ENCODE results near the gene RIMS1. TPM values are rescaled to one million over a fixed set of nuclear protein-coding genes. Genes with fewer than 3 reads are reported as not detected.

Gene RIMS1
- total RNA-seq, 1 experiment from 2014 or later, result 1.1 TPM

- TF ChIP-seq, protein P1, sequence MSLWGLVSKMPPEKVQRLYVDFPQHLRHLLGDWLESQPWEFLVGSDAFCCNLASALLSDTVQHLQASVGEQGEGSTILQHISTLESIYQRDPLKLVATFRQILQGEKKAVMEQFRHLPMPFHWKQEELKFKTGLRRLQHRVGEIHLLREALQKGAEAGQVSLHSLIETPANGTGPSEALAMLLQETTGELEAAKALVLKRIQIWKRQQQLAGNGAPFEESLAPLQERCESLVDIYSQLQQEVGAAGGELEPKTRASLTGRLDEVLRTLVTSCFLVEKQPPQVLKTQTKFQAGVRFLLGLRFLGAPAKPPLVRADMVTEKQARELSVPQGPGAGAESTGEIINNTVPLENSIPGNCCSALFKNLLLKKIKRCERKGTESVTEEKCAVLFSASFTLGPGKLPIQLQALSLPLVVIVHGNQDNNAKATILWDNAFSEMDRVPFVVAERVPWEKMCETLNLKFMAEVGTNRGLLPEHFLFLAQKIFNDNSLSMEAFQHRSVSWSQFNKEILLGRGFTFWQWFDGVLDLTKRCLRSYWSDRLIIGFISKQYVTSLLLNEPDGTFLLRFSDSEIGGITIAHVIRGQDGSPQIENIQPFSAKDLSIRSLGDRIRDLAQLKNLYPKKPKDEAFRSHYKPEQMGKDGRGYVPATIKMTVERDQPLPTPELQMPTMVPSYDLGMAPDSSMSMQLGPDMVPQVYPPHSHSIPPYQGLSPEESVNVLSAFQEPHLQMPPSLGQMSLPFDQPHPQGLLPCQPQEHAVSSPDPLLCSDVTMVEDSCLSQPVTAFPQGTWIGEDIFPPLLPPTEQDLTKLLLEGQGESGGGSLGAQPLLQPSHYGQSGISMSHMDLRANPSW (CRISPR knock-in tag; conservative IDR thresholded peaks at IDR 0.05; ENCODE audit: low read depth), result no peak
- TF ChIP-seq, protein P2, sequence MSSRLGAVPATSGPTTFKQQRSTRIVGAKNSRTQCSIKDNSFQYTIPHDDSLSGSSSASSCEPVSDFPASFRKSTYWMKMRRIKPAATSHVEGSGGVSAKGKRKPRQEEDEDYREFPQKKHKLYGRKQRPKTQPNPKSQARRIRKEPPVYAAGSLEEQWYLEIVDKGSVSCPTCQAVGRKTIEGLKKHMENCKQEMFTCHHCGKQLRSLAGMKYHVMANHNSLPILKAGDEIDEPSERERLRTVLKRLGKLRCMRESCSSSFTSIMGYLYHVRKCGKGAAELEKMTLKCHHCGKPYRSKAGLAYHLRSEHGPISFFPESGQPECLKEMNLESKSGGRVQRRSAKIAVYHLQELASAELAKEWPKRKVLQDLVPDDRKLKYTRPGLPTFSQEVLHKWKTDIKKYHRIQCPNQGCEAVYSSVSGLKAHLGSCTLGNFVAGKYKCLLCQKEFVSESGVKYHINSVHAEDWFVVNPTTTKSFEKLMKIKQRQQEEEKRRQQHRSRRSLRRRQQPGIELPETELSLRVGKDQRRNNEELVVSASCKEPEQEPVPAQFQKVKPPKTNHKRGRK (CRISPR knock-in tag; IDR thresholded peaks at IDR 0.05; ENCODE audit: borderline replicate concordance), result no peak
- TF ChIP-seq, protein P3, sequence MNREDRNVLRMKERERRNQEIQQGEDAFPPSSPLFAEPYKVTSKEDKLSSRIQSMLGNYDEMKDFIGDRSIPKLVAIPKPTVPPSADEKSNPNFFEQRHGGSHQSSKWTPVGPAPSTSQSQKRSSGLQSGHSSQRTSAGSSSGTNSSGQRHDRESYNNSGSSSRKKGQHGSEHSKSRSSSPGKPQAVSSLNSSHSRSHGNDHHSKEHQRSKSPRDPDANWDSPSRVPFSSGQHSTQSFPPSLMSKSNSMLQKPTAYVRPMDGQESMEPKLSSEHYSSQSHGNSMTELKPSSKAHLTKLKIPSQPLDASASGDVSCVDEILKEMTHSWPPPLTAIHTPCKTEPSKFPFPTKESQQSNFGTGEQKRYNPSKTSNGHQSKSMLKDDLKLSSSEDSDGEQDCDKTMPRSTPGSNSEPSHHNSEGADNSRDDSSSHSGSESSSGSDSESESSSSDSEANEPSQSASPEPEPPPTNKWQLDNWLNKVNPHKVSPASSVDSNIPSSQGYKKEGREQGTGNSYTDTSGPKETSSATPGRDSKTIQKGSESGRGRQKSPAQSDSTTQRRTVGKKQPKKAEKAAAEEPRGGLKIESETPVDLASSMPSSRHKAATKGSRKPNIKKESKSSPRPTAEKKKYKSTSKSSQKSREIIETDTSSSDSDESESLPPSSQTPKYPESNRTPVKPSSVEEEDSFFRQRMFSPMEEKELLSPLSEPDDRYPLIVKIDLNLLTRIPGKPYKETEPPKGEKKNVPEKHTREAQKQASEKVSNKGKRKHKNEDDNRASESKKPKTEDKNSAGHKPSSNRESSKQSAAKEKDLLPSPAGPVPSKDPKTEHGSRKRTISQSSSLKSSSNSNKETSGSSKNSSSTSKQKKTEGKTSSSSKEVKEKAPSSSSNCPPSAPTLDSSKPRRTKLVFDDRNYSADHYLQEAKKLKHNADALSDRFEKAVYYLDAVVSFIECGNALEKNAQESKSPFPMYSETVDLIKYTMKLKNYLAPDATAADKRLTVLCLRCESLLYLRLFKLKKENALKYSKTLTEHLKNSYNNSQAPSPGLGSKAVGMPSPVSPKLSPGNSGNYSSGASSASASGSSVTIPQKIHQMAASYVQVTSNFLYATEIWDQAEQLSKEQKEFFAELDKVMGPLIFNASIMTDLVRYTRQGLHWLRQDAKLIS (CRISPR knock-in tag; IDR thresholded peaks at IDR 0.05; ENCODE audit: borderline replicate concordance), result no peak
- TF ChIP-seq NR1H2 (CRISPR knock-in tag; IDR thresholded peaks at IDR 0.05), result no peak
- no peak for TF ChIP-seq USF1 (CRISPR knock-in tag; IDR thresholded peaks at IDR 0.05)
- TF ChIP-seq, protein P4, sequence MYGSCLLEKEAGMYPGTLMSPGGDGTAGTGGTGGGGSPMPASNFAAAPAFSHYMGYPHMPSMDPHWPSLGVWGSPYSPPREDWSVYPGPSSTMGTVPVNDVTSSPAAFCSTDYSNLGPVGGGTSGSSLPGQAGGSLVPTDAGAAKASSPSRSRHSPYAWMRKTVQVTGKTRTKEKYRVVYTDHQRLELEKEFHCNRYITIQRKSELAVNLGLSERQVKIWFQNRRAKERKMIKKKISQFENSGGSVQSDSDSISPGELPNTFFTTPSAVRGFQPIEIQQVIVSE (CRISPR knock-in tag; IDR thresholded peaks at IDR 0.05; ENCODE audit: borderline replicate concordance), result no peak
- no peak for TF ChIP-seq MXD4 (CRISPR knock-in tag; IDR thresholded peaks at IDR 0.05; ENCODE audit: borderline replicate concordance)
- TF ChIP-seq RORB (CRISPR knock-in tag; IDR thresholded peaks at IDR 0.05), result no peak
- no peak for TF ChIP-seq ERG (CRISPR knock-in tag; IDR thresholded peaks at IDR 0.05)
These were observed 93.6 kb downstream of the RIMS1 start (continued) for GRCh38 chr6:71979911-71980310.

DNA sequence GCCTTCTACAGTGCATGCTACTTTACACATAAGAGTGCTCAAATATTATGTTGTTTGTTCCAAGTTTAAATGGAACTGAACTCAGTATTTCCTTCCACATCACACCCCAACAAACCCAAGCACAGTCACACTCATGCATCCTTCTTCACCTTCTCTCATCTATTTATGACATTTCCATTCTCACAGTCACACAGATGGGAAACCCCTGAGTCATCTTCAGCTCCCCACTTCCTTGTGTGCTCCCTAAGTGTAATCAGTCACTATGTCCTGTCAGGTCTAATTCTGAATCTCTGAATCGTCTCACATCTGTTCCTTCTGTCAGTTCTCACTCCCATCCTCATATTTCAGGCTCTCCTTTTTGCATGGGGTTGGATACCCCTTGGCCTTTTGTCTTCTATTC, 96.0 kb downstream of the RIMS1 start:
- ChIA-PET POLR2A (no interaction called here), CTCF (no interaction called here)
- ATAC-seq (no peak), DNase-seq (ENCODE audit: low spot score) (no peak)
- Mint-ChIP-seq H3K27ac (no peak overlapping the region), H3K9me3 (no peaks in the 10 kb centered on the region), H3K36me3 (no peaks in the 10 kb centered on the region), H3K4me1 (peaks cover 2% of the 10 kb centered on the region; the same call in 1 of the 2 replicates), H3K4me3 (no peak overlapping the region), H3K27me3 (ENCODE audit: low read depth) (no peaks in the 10 kb centered on the region)
- no peak for TF ChIP-seq GABPB1 (CRISPR knock-in tag; IDR thresholded peaks at IDR 0.05)
- TF ChIP-seq FOXJ3 (CRISPR knock-in tag; IDR thresholded peaks at IDR 0.05; ENCODE audit: borderline replicate concordance), result no peak
- TF ChIP-seq, protein P3 (CRISPR knock-in tag; IDR thresholded peaks at IDR 0.05; ENCODE audit: borderline replicate concordance), result no peak
- TF ChIP-seq ZNF263 (CRISPR knock-in tag; IDR thresholded peaks at IDR 0.05; ENCODE audit: low read depth), result no peak
- TF ChIP-seq ZNF317 (CRISPR knock-in tag; IDR thresholded peaks at IDR 0.05; ENCODE audit: borderline replicate concordance, low read depth), result no peak
- TF ChIP-seq ATF2 (CRISPR knock-in tag; IDR thresholded peaks at IDR 0.05; ENCODE audit: borderline replicate concordance, low read depth), result no peak
- no peak for TF ChIP-seq NR2C2 (CRISPR knock-in tag; IDR thresholded peaks at IDR 0.05)
- no peak for TF ChIP-seq CREB1 (CRISPR knock-in tag; IDR thresholded peaks at IDR 0.05)
- no peak for TF ChIP-seq ELF4 (CRISPR knock-in tag; IDR thresholded peaks at IDR 0.05; ENCODE audit: low read depth)
- no peak for TF ChIP-seq EMX1 (CRISPR knock-in tag; IDR thresholded peaks at IDR 0.05)
- no peak for TF ChIP-seq GTF2I (CRISPR knock-in tag; conservative IDR thresholded peaks at IDR 0.05)
- TF ChIP-seq SP1 (CRISPR knock-in tag; conservative IDR thresholded peaks at IDR 0.05), result no peak

Data from WTC11 (cell line).